ENCODE data around the gene ERN2. TPM values are rescaled to one million over a fixed set of nuclear protein-coding genes. Genes with fewer than 3 reads are reported as not detected.
A peak's percentile ranks its signal among the peaks of the same experiment; 100 is the strongest.
"Not testable (repeated sequence)": the region's sequence is repeated elsewhere in the genome, so short reads cannot be mapped to it uniquely, and the experiment has no call there.

The ERN2 gene
- polyA plus RNA-seq, 3 donors = 0.41 to 0.51 (median 0.42) TPM

DNA sequence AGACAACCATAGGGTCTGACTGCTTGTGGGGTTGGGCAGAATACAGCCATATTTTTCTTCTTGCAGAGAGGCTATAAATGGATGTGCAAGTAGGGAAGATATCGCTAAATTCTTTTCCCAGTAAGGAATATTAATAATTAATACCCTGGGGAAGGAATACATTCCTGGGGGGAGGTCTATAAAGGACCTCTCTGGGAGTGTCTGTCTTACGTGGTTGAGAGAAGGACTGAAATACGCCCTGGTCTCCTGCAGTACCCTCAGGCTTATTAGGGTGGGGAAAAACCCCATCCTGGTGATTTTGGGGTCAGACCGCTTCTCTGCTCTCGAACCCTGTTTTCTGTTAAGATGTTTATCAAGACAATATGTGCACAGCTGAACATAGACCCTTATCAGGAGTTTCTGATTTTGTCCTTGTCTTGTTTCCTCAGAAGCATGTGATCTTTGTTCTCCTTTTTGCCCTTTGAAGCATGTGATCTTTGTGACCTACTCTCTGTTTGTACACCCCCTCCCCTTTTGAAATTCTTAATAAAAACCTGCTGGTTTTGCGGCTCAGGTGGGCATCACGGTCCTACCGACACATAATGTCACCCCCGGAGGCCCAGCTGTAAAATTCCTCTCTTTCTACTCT lies 9.7 kb upstream of the ERN2 start:
- not testable (repeated sequence) for DNase-seq

DNA sequence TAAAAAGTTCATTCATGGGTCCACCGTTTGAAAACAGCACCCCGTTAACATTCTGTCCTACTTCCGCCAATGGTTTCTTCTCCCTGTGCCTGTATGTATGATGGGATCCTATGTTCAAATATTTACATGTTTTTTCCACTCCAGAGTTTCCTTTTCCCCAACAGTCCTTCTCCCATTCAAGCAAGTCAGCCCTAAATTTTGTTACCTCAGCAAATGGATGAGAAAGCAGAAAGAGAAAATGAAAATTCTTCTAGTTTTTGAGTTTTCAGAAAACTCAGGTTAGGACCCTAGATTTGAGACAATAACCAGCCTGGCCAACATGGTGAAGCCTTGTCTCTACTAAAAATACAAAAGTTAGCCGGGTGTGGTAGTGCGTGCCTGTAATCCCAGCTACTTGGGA lies 3.5 kb upstream of the ERN2 start:
- DNase-seq = no peak

DNA sequence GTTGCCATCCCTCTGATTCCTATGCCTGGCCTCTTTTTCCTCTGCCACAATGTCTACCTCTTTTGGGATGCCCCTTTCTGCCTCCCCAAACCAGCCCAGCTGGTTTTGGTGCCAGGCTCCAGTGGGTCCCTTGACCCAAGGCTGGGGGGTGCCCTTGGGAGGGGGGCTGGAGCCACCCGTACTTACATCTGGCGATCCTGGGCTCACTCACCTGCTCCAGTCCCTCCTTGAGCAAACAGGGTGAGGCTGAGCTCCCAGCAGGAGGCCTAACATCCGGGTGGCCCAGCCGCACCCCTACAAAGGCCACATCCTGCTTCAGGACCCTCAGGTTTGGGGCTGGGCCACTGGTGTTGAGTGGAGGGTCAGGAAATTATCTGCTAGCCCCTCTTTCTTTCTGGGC lies 1.2 kb downstream of the ERN2 start:
- DNase-seq = no peak

DNA sequence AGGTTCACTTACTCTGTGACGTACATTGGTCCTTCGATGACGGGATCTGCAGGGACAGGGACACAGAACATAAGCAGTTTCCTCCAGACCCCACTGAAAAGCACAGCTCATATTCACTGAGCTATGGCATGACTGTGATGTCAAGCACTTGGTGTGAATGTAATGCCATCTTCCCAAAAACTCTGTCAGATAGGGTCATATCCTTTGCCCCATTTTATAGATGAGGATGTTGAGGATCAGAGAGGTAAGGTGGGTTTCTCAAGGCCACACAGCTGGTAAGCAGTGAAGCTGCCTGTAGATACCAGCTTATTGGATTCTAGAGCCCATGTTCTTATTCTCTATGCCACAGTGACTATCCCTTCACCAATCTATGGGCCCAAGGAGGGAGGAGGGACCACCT lies 2.5 kb downstream of the ERN2 start:
- no peak for DNase-seq

DNA sequence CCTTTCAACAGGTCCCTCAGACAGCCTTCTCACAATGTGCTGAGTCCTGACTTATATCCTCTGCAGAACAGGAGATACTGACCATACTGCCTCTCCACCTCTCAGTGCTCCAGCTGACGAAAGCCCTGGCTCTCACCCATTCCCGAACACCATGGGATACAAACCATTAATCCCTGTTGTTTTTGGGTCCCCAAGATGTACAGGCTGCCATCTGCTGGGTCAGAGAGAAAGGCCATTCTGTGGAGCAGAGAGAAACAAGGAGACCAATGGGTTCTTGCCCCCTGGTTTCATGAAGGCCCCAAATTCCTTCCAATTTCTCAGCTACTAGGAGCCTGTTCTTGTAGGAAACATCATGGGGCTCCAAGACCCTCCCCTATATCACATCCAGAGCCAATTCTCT lies 3.0 kb downstream of the ERN2 start:
- no peak for DNase-seq

DNA sequence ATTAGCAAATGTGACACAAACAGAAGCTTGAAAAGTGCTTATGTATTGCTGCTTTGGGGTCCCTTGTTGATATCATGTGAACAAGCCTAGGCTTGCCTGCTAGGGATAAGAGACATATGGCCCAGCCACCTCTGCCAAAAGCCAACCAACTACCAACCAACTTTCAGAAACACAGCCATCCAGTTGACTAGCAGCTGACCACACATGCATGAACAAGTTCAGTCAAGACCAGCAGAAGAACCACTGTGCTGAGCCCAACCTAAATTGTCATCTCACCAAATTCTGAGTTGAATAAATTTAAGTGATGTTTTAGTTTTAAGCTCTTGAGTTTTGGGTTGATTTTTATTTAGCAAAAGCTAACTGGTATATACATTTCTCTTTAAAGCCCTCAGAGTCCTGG lies 3.5 kb downstream of the ERN2 start:
- DNase-seq = no peak

DNA sequence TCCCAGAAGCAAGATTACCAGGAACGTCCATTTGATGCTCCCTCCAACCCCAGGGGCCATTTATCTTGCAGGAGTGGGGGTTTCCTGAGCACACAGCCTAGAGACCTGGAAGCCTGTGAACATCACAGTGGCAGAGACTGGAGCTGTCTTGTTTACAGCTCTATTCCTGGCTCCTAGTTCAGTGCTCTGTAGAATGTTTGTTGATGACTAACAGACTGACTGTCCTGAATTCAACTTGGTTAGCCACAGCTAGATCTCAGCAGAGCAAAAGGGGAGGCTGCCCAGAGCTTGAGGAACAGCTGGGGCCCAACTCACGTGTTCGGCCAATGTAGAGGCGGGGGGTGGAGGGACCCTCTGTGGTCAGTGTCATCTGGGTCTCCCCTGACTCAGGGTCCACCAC lies 6.6 kb downstream of the ERN2 start:
- DNase-seq = no peak

DNA sequence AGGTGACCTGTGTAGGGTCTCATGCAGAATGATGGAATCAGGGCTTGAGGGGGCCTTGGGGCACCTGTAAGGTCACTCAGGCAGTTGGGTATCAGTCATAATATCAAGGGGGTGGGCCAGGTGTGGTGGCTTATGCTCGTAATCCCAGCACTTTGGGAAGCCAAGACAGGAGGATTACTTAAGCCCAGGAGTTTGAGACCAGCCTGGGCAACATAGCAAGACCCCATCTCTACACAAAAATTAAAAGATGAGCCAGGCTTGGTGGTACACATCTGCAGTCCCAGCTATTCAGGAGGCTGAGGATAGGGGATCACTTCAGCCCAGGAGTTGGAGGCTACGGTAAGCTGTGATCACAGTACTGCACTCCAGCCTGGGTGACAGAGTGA lies 7.5 kb downstream of the ERN2 start:
- no peak for DNase-seq

DNA sequence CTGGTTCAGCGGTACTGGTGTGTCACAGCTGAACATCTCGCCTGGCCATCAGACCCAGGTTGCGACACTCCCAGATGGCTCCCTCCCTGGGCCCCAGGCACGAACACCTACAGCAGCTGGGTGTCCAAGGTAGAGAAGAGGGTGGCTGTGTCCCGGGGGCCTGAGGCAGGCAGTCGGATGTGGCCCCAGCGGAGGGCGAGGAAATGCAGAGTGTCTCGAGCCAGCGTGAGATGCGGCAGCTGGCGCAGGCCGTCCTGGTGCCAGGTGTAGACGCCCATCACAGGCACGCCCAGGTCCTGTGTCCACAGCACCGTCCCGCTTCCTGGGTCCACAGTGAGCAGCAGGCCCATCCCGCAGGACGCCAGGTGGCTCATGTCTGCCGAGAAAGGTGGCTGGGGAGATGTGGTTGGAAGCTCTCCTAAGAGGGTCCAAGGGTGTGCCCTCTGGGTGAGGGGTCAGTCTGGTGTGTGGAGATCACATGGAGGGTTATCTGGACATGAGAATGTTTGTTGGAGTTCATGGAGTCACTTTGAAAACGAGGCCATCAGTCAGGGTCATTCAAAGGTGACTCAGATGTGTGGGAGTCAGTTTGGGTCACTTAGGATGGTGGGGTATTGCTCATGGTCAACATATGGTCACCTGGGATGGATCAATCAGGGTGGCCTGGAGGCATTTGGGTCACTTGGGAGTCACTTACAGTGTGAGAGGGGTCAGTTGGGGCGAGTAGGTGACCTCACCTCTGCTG lies 8.1 kb downstream of the ERN2 start:
- no peak for DNase-seq

DNA sequence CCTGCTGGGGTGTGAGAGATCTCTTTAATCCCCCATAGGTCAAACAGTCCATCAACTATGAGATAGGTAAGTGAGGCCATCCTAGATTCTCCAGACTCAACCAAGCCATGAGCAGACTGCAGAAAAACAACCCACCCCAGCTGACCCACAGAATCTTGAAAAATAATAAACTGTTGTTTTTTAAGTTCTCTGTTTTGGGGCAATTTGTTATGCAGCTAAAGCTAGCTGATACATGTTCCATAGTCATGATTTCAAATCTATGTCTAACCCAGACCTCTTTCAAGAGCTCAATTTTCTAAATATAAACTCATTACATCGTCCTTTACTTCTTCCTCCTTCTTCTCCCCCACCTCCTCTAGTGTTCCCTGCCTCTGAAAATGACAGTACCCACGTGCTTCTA lies 10.1 kb downstream of the ERN2 start:
- DNase-seq = no peak

DNA sequence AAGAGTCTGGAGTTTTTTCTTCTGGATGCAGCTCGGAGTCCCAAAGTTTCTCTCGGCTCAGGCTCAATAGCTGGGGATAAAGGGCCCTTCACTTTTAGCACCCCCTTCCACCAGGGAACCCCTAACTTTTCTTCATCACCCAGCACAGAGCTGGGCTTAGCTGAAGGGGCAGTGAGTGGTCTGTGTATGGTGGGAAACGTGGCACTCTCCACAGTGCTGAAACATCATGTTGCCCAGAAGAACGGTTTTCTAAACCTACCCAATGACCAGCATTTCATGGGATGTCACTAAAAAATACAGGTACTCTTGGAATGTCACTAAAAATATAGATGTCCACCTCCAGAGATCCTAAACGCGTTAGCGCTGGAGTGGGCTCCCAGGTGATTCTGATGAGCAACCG lies 12.0 kb downstream of the ERN2 start:
- DNase-seq = no peak

DNA sequence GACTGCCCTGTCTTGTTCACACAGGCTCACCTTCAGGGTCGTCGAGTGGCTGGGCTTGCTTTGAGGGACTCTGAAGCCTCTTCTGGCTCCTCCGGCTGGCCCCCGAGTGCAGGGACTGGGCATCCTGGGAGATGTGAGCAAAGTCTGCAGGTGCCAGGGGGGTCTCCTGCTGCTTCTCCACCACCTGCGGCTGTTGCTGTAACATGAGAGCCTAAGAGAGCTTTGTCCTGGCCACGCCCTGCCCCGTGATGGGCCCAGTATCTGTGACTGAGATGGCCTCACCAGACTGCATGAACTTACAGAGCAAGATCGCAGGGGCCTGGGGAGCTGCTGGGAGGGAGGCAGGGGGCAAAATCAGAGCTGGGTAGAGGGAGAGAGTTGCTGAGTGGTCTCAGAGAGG lies 12.5 kb downstream of the ERN2 start:
- no peak for DNase-seq

DNA sequence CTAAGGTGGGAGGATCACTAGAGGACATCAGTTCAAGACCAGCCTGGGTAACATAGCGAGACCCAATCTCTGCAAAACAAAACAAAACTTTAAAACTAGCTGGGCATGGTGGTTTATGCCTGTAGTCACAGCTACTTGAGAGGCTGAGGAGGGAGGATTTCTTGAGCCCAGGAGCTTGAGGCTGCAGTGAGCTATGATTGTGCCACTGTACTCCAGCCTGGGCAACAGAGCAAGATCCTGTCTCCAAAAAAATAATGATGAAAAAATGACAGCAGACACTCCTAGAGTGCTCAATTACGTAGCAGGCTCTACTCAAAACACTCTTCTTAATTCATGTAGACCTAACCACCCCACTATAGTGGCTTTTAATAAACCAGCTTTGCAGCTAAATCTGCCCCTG lies 12.9 kb downstream of the ERN2 start:
- DNase-seq = no peak

DNA sequence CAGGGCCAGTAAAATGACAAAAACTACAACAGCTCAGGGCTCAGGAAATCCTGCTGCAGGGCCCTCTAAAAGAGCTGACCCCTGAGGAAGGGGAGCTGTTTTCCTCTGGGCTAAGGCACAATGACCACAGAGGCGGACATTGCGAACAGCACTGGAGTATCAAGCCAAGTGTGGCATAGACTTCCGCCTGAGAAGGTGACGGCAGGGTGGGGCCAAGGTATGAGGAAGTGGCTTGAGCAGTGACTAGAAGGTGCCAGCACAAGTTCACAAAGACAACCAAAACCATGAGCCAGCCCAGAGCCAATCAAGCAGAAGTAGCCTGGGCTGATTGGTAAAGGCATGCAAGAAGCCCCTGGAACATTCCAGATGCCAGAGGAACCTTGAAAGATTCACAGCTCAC lies 13.9 kb downstream of the ERN2 start:
- DNase-seq = no peak

DNA sequence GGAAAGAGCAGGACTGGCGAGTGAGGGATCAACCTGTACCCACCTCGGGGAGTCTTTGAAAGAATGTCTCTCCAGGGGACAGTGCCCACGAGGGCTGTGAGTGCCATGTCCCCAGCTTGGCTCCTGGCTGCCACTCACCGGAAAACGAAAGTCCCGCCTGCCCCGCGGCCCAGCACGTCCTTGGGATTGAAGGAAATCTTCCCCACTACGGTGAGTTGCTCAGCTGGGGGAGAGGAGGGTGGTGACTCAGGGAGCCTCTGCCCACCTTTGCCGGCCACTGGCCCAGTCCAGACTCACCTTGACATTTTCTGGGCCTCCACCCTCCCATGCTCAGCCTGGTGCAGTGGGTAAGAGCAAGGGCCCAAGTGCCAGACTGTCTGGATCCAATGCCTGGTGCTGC lies 17.3 kb downstream of the ERN2 start:
- no peak for DNase-seq

DNA sequence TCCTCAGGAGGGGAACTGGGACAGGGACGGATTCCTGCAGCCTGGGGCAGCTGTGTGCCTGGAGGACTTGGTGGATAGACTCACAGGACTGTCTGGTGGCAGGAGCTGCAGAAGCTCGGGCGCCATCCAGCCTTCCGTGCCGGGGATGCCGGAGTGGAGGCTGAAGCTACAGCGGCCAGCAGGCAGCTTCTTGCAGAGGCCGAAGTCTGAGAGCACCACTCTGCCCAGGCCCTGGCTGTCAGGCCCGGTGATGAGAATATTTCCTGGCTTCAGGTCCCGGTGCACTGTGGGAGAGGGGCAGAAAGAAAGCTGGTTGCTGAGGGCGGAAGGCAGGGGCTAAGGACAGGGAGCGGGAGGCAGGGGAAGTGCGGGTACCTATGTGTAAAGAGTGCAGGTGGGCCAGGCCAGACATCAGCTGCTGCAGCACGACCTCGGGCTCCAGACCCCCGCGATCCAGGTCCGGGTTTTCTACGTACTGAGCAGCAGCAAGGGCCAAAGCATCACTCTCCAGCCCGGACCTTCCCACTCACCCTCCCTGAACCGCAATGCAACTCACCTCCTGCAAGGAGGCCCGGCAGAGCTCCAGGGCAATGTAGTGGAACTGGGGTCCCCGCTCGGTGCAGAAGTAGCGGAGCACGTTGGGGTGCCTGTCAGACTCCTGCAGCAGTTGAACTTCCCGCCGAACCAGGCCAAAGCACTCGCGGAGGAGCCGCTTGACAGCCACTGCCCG lies 18.2 kb downstream of the ERN2 start:
- peak; percentile 54 for DNase-seq

DNA sequence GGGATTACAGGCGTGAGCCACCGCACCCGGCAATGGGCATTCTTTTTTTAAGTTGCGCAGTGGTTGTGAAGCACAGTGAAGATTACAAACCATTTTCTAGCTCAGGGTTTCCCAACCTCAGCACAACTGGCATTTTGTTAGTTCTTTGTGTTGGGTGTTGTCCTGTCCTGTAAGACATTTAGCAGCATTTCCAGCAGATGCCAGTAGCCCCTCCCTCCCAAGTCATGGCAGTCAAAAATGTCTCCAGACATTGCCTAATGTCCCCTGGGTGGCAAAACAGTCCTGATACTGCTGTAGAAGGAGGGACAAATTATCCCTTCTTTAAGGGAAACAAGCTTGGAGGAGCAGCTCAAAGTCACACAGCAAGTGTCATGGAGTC lies 18.8 kb downstream of the ERN2 start:
- DNase-seq = no peak

DNA sequence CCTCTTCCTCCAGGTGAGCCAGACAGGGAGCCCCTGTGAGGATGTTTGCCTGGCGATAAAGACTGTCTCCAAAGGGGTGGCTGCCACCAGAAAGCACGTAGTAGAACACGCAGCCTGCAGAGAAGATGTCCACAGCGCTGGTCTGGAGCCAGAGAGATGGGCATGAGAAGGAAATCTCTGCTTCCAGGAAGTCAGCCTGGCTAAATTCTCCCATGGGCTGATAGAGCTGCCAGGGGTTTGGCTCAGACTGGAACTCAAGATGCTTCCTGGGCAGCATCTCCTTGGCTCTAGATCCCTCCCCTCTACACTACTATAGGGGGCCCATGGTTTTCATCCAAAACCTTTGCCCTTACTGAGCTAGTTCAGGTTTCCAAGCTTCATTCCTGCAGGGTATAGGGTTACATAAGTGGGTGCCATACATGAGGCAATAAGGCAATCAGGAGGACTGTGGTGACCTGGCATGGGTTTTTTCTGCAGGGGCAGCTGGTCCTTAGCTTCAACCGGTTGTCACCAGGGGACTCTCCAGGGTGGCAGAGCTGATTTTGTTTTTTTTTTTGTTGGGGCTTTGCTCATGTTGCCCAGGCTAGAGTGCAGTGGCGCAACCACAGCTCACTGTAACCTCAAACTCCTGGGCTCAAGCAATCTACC lies 20.7 kb downstream of the ERN2 start:
- no peak for DNase-seq

DNA sequence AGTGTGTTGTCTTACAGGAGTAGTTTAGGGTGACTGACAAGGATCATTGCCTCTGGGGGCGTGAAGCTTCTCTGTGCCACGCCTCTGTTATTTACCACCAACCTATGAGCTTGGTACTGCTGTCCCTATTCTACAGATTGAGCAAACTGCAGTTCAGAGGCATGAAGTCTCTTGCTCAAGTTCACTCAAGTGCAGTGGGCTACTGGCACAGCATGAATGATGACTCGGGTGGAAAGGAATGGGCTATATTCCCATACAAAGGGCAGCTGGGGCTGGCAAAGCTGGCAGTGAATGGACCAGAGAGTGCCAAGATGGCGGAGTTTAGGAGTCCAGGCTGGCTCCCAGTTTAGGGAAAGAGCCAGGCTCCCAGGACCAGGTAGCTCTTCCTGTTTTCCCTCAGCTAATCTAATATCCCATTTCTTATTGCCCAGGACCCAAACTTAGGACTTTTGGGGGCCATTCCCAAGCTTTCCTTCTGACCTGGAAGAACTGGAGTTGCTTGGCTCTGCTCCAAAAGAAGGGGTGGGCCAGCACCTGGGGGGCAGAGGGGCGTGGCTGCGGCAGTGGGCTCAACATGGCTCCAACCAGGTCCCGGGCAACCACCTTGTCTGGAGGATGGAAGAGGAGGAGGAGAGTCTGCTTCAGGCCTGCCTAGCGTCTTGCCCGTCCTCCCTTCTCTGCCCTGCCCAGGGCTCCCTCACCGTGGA lies 21.4 kb downstream of the ERN2 start:
- no peak for DNase-seq

DNA sequence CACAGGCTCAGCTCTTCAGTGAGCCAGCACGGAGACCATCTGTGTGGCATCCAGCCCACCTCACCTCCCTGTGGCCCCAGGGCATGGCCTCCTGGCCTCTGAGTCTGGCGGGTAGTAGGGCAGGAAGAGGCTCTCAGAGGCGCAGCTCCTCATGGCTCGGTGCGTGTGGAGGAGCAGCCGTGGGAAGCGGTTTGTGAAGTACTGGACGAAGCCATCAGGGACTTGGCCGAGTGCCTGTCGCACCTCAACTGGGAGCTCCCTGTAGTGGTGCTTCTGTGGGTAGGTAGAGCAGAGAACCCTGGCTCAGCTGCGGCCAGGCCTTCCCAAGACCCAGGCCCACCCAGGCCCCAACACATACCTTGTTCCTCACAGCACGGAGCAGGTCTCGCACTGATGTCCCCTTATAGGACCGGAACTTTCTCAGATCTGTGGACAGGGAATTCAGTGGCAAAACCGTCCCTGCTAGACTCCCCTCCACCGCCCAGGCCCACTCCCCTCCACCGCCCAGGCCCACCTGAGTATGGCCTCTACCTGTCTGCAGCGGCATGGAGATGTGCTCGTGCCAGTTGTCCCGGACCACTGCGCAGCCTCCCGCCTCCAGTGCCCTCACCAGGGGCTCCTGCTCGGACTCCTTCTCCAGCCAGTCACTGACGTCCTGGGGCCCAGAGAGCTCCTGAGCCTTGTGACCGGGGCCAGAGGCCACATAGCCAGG lies 22.1 kb downstream of the ERN2 start:
- no peak for DNase-seq

DNA sequence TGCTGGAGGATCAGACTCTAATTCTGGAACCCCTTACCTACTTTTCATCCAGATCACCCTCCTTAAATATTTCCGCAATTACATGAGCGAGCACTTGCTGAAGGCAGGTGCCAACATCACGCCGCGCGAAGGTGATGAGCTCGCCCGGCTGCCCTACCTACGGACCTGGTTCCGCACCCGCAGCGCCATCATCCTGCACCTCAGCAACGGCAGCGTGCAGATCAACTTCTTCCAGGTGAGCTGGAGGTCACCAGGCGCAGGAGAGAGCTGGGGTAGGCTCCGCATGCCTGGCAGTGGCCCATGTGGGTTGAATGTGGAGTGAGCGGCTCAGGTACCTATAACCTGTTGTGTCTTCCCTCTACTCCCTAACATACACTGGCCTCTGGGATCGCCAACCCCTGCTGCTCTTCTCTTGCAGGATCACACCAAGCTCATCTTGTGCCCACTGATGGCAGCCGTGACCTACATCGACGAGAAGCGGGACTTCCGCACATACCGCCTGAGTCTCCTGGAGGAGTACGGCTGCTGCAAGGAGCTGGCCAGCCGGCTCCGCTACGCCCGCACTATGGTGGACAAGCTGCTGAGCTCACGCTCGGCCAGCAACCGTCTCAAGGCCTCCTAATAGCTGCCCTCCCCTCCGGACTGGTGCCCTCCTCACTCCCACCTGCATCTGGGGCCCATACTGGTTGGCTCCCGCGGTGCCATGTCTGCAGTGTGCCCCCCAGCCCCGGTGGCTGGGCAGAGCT lies 23.4 kb downstream of the ERN2 start:
- DNase-seq = no peak
